GM19240 (cell line): ENCODE results near the gene CDC42BPB.

Experiments used
- DNase-seq: peaks from one replicate; pipeline ENCODE4 v3.0.0; 2011; ENCODE audit warnings: low spot score; ENCODE audit not compliant: insufficient read length

Gene CDC42BPB, protein sequence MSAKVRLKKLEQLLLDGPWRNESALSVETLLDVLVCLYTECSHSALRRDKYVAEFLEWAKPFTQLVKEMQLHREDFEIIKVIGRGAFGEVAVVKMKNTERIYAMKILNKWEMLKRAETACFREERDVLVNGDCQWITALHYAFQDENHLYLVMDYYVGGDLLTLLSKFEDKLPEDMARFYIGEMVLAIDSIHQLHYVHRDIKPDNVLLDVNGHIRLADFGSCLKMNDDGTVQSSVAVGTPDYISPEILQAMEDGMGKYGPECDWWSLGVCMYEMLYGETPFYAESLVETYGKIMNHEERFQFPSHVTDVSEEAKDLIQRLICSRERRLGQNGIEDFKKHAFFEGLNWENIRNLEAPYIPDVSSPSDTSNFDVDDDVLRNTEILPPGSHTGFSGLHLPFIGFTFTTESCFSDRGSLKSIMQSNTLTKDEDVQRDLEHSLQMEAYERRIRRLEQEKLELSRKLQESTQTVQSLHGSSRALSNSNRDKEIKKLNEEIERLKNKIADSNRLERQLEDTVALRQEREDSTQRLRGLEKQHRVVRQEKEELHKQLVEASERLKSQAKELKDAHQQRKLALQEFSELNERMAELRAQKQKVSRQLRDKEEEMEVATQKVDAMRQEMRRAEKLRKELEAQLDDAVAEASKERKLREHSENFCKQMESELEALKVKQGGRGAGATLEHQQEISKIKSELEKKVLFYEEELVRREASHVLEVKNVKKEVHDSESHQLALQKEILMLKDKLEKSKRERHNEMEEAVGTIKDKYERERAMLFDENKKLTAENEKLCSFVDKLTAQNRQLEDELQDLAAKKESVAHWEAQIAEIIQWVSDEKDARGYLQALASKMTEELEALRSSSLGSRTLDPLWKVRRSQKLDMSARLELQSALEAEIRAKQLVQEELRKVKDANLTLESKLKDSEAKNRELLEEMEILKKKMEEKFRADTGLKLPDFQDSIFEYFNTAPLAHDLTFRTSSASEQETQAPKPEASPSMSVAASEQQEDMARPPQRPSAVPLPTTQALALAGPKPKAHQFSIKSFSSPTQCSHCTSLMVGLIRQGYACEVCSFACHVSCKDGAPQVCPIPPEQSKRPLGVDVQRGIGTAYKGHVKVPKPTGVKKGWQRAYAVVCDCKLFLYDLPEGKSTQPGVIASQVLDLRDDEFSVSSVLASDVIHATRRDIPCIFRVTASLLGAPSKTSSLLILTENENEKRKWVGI (N-terminal part only)

DNA sequence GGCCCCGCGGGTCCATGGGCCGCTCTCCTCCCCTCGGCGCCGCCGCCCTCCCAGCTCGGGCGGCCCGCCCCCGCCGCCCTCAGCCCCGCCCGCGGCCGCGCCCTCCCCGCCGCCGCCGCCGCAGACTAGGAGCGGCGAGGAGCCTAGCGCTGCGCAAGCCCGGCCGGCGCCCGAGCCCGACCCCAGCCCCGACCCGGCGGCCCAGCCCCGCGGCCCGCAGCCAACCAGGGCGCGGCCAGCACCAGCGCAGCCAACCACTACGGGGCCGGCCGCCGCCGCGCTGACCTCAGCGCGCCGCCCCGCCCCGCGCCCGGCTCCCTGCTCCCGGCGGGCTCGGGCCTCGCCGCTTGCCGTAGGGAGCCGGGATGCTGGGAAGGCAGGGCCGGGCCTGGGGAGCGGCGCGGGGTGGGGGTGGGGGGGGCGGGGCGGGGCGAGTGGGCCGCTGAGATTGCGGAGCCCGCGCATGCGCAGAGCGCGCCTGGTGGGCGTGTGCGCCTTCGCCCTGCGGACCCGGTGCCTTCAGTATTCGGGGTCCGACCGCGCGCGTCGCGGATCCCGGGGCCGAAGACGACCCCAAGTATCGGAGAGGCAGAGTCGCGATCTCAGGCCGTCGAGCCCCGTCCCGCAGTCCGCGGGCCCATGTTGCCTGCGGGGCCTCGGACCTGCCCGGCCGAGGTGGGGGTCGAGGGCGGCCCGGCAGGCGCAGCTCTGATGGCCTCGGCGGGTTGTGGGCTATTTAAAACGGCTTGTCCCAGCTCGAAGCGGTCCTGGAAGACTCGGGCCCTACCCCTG lies at the start of gene CDC42BPB:
TSS of gene CDC42BPB (minus strand) at position 178 of the 792 bp plus-strand sequence. CDS start 376 bp downstream, outside the sequence.
- peak; percentile 88 for DNase-seq

DNA sequence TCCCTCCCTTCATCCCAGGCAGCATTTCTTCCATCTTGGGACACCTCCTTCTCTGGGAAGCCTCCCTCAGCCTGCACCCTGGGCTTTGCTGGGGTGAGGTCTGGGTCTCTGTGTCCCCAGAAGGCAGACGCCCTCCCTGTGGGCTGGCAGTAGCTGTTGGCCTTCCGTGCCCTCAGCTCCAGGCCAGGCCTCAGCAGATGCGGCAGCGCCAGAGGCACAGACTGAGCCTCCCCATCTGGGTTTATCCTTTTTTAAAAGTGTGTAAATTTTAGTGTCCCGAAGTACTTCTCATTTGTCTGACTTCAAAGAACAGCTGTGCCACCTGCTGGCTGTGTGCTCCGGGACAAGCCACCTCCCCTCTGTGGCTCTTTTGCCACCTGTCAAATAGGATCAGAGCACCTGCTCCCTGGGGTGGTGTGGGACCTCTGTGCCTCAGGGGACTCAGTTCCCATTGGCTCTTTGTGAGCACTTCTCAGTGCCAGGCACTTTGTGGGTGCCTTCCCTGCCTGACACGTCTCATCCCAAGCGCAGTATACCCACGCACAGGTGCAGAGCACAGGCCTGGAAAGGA lies 48.3 kb upstream of the CDC42BPB start:
- DNase-seq, result no peak

DNA sequence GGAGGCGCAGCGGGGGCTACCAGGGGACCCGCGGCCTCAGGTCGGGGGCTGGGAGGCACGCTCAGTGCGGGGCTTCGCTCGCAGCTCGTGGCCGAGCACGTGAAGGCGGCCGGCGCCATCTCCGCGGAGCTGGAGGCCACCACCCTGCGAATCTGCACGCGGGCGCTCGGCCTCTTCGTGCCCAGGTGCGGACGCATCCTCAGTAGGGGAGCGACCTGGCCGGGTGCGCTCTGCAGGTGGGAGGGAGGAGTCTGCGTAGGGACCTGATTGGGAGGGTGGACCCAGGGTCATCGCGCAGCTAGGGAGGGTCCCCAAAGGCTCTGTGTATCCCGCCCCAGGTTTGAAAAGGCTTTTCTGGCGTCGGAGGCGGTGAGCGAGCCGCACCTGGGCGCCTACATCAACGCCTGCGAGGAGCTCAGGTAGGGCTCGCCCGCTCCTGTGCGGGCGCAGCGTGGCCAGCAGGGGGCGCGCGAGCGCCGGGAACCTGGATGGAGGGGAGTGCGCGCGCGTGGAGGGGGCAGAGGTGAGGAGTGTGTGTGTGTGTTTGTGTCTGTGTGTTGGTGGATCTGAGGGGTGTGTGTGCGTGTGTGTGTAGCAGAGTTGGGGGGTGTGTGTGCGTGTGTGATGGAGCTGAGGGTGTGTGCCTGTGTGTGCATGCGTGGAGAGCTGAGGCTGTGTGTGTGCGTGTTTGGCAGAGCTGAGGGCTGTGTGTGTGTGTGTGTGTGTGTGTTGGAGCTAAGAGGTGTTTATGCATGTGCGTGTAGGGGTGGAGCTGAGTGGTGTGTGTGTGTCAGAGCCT lies 47.5 kb upstream of the CDC42BPB start:
- peak; percentile 85 for DNase-seq

DNA sequence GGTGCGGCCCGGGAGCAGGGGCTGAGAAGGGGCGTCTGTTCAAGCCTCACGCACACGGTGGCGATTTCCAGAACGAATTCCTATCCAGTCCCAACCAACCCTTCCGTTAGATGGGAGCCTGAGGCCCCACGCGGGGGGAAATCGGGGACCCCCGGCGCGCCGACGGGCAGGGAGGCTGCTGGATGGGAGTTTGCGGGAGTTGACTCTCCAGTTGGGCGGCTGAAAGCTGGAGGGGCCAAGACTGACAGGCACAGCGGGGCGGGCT lies 47.0 kb upstream of the CDC42BPB start:
- no peak for DNase-seq

DNA sequence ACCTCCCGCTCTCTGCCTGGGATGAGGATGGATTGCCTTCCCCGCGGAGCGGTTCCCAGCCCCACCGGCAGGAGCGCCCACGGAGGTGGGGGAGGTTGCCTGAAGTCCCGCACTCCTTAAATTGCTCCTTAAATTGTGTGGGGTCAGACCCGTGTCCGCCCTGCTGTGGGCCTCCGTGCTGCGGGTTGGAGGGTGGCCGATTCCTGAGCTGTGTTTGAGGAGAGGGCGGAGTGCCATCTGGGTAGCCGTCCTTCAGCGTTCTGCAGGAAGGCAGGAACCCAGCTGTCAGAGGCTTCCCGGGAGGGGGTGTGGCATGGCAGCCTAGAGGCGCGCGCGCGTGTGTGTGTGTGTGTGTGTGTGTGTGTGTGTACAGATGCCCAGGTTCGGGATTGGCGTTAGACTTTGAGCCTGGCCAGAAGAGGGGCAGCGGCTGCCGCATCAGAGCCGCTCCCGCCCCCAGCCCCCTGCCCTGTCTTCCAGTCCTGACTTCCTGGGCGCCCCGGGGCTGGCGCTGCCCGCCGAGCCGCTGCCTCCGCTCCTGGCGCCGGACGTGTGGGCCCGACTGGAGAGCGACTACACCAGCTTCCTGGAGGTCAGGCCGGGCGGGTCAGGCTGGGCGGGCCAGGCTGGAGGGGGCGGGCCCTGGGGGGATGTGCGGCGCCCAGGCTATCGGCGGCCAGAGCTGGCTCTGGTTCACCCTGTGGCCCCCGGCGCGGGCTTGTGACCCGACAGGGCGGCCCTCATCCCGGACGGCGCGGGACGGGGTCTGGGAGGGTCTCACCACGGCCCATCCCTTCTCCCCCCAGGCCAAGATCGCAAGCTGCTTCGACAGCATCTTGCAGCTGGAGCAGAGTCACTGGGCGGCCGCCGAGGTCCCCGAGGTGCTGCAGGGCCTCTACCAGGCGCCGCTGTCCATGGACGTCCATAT lies 46.4 kb upstream of the CDC42BPB start:
- DNase-seq, result no peak

DNA sequence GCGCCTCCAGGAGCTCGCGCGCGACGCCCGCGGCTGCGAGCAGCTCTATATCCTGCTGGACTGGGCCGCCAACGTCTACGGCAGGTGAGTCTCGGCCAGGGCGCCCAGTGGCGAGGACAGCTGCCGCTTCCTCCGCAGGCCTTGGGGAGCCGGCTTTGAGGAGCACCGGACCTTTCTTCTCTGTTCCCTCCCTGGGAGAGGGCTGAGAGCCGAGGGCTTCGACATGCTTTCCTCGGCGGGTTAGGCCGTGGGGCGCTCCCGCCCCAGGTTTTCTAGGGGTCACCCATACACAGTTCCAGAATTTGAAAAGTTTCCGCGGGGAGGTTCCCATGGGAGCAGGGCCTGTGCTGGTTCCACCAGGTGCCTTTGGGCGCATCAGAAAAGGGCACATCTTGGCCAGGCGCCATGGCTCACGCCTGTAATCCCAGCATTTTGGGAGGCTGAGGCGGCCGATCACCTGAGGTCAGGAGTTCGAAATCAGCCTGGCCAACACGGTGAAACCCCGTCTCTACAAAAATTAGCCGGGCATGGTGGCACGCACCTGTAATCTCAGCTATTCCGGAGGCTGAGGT lies 45.4 kb upstream of the CDC42BPB start:
- DNase-seq, result no peak

DNA sequence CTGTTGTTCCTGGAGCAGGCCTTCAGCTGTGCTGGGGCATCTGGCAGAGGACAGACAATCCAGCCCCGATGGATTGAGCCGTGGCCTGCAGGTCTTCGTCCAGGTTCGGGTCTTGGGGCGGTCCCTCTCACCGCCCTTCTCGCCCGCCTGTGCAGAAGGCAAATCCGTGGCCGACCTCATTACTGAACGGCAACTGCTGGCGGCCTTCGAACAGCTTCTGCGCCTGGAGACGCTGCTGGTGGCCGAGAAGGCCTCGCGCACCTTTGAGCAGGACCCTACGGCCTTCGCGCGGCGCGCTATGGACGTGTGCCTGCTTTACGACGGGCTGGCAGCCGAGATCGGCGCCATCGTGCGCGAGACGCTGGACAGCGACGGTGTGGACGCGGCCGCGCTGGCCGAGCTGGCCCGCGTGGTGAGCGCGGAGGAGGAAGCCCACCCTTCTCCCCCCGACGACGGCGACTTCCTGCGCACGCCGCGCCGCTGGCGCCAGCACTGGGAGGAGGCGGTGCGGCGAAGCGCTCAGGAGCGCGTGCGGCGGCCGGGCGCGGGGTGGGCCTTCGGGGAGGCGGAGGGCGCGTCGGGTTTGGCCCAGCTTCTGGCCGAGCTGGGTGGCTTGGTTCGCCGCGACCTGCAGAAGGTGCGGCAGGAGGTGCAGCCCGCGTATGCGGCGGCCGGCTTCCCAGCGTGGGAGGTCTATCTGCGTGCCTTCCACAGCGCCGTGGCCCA lies 44.8 kb upstream of the CDC42BPB start:
- DNase-seq, result no peak

DNA sequence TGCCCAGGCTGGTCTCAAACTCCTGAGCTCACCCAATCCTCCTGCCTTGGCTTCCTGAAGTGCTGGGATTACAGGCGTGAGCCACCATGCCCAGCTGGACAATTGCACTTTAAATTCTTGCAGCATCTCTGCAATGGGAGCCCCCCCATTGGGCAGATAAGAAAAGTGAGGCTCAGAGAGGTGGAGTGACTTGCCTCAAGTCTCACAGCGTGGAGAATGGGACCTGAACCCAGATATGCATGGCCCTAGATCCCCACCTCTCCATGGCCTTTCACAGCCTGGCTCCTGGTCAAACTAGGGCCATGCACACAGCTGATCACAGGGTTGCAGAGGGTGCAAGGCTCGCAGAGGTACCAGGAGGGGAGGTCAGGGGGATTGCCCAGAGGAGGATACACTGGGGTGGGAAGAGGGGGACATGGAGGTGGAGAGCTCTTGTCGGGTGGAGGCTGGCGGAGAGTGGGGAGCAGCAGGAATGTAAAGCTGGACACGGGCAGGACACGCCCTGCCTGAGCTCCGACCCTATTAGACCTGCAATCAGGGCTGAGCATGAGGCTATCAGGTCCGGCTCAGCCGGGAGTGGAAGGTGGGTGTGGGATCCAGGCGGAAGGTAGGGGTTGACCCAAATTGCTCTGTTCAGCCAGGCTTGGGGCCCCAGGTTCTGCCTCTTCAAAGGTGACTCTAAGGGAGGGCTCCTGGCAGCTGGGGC lies 44.1 kb upstream of the CDC42BPB start:
- no peak for DNase-seq

DNA sequence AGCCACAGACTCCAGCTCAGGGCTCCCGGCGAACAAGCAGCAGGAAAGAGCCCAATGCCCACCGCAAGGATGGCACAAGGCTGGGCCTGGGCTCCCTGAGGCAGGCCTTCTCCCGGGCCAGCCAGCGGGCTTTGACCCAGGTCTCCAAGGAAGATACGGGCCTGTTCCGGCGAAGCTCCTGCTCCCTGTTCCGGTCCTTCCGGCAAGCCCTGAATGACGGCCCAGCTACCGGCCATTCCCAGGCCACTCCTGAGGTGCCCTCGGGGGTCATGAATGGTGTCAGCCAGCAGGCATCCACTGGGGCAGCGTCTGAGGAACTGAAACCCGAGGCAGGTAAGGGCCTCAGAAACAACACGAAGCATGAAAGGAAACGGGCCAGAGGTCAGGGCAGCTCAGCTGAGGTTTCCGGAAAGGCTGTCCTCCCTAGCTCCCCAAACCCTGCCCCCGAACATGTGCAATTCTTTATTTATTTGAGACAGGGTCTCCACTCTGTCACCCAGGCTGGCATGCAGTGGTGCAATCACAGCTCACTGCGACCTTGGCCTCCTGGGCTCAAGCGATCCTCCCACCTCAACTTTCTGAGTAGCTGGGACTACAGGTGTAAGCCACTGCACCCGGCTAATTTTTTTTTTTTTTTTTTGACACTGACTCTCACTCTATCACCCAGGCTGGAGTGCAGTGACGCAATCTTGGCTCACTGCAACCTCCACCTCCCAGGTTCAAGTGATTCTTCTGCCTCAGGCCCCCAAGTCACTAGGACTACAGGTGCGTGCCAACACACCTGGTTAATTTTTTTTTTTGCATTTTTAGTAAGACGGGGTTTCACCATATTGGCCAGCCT lies 43.2 kb upstream of the CDC42BPB start:
- DNase-seq, result no peak

DNA sequence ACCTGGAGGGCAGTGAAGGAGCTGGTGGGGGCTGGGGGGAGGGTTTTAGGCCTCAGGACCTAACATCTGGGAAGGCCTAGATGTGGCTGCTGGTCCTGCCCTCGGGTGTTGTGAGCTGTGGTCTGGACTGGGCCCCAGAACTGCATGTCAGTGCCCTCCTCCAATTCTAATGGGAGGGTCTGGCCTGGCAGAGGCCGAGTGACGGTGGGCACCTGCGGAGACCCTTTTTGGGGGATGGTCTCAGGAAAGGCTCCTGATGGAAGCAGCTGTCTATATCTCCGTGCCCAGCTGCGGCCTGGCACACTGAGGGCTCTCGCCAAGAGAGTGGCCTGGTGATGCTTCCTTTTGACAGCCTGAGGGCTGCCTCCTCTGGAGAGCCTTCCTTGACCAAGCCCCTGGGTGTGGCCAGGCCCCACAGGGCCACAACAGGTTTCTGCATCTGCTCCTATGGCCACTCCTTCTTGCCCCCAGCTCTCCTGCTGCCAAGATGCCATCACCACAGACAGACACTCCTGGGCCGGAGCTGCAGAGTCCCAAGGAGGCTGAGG lies 42.5 kb upstream of the CDC42BPB start:
- DNase-seq, result no peak

DNA sequence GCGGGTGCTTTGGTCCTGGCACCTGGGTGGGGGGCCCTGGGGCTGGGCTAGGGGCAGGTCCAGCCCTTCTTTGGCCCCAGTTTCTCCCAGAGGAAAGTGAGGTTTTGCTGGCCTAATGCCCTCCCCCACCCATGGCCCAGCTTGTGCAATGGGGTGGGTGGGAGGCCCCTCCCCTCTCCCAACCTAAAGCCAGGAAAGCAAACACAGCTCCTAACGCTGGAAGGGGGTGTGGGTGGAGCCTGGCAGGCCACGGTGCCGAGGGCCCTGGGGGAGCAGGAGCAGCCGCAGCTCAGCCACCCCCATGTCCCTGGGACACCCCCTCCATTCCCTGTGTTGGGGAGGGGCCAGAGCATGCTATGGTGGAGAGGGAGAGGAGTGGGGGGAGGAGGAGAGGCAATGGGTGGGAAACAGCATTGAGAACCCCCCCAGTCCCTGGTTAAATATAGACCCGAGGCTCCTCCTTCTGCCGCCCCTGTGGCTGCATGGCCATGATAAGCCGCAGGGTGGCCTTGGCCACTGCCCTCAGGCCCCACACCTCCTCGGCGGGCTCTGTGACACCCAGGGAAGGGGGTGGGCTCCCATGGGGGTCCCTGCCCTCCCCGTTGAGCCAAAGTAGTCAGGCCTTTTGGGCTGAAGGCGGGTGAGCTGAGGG lies 41.9 kb upstream of the CDC42BPB start:
- no peak for DNase-seq

DNA sequence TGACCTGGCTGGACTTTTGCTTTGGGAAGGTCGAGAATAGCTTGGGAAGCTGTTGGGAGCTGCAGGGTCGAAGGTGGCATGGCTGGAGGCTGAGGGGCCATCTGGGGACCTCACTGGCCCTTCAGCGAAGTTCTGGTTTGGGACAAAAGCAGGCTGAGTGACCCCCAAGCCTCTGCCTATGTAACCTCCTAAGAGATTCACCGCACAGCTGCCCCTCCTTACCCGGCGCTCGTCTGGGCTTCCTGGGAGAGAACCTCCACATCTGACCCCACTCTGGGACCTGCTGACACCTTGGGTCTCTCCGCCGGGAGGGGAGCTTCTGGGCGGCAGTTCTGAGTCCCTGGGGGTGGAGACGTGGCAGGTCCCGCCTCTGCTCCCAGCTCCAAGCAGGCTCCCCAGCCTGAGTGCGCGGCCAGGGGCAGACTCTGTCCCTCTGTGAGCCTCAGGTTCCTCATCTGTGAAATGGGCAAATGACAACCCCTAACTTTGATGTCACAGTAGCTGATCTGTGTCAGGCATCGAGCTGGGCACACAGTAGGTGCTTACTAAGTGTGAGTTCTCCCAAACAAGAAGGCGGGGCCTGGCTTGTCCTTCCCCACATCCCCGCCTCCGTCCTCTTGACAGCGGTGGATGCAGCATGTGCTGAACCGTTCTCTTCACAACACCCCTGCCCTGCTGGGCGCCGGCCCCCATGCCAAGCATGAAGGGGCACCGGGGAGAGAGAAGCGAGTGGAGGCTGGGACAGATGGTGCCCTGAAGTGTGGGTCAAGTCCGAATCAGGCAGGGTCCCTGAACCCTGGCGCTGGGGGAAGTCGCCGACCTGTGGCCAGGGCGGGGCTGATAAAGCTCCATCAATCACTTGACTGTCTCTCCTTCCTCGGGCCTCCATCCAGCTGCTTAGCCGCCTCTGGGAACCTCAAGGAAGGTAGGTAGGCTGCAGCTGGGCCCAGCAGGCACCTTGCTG lies 40.9 kb upstream of the CDC42BPB start:
- no peak for DNase-seq

DNA sequence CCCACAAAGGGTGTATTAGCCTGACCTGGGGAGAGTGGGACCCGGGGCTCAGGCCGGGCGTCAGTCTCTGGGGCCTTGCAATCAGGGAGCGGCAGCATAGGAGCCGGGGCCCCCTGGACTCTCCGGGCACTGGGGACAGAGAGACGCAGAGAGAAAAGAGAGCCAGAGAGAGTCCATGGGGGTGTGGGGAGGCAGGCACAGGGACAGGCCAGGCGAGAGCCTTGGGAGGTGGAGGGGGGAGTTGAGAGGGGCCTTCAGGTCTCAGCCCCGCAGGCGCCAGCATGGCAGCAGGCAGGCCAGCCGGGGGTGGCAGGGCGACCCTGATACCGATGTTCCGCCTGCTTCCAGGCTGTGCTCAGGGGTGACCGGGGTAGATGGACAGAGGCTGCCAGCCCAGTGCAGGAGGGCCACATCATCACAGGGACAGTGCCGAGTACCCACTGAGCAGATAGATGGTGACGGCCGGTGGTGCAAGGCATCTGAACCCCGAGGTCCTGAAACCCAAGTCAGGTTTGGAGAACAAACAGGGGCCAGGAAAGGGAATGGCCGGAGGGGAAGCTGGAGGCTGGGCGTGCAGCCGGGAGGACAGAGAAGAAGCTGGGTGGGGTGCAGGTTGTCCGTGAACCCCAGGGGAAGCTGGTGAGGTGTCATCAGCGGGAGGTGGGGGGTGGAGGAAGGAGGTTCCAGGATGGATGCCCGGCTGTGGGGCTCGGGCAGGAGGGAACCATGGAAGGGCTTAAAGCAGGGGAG lies 40.1 kb upstream of the CDC42BPB start:
- no peak for DNase-seq

DNA sequence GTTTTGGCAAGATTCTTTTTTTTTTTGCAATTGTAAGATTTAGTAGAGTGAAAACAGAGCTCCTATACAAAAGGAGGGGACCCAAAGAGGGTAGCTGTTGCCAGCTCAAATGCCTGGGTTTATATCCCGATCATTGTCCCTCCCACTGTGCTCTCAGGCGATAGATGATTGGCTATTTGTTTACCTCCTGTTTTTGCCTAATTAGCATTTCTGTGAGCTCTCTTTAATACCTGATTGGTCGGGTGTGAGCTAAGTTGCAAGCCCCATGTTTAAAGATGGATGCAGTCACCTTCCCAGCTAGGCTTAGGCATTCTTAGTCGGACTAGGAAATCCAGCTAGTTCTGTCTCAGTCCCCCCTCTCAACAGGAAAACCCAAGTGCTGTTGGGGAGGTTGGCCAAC lies 39.0 kb upstream of the CDC42BPB start:
- DNase-seq, result no peak
